IMR-90 (cell line): ENCODE measurements around the gene SBNO1. TPM values are rescaled to one million over a fixed set of nuclear protein-coding genes. Genes with fewer than 3 reads are reported as not detected.

ENCODE experiments used
- ATAC-seq: fragments of 200-7000 bp; cut with Tn5 transposase; 2 replicates; pipeline ENCODE4 v1.9.1; 2020; ENCODE audit warnings: low read depth, mild to moderate bottlenecking, moderate library complexity
- Bru-seq: library from RNA; stranded (reverse); fragments of 400-500 nt; gene quantifications from one replicate; lab custom pipeline; 2021; lab: Mats Ljungman, UMichigan
- BruChase-seq, 2 experiments: library from RNA; stranded (reverse); fragments of 400-500 nt; gene quantifications; one replicate each; lab custom pipeline; 2021; lab: Mats Ljungman, UMichigan
- BruUV-seq: library from RNA; stranded (reverse); fragments of 400-500 nt; replicated peaks from 2 replicates; lab custom pipeline; 2021; lab: Mats Ljungman, UMichigan
- CTCF ChIA-PET: fragments of 300-600 bp; formaldehyde crosslinking; extraction: SDS; loops from one replicate; lab custom pipeline; 2021; ENCODE audit warnings: antibody characterized with exemption; lab: Yijun Ruan, JAX
- POLR2A ChIA-PET: fragments of 300-600 bp; sonication (Branson Sonifier 250); formaldehyde crosslinking; loops from one replicate; lab custom pipeline; 2022; ENCODE audit warnings: antibody characterized with exemption; ENCODE audit not compliant: unreplicated experiment; lab: Charles Lee
- DNase-seq: peaks from one replicate; pipeline ENCODE4 v3.0.0; 2013
- H2AFZ ChIP-seq: replicated peaks from 2 replicates; pipeline ENCODE3; 2013; ENCODE audit warnings: low read length, mild to moderate bottlenecking; ENCODE audit not compliant: poor library complexity
- H2AK5ac ChIP-seq: 2 replicates; pipeline ENCODE4 v1.6.1; 2013; ENCODE audit warnings: low read depth, low read length, inconsistent platforms
- H2AK9ac ChIP-seq: replicated peaks from 2 replicates; pipeline ENCODE3; 2013; ENCODE audit warnings: mild to moderate bottlenecking, low read depth, low read length, moderate library complexity; ENCODE audit not compliant: poor library complexity
- H2BK120ac ChIP-seq: 2 replicates; pipeline ENCODE4 v1.6.1; 2013; ENCODE audit warnings: low read depth, low read length, inconsistent platforms
- H2BK15ac ChIP-seq: 3 replicates; pipeline ENCODE4 v1.6.1; 2013; ENCODE audit warnings: low read depth, low read length, inconsistent platforms
- H2BK20ac ChIP-seq: 2 replicates; pipeline ENCODE4 v1.6.1; 2013; ENCODE audit warnings: low read depth, mild to moderate bottlenecking, inconsistent platforms, low read length, moderate library complexity
- H2BK5ac ChIP-seq: 2 replicates; pipeline ENCODE4 v1.6.1; 2013; ENCODE audit warnings: mild to moderate bottlenecking, low read depth, low read length, inconsistent platforms; ENCODE audit not compliant: poor library complexity, severe bottlenecking
- H3K14ac ChIP-seq: replicated peaks from 2 replicates; pipeline ENCODE4 v1.6.1; 2013; ENCODE audit warnings: low read depth, low read length, inconsistent platforms
- H3K18ac ChIP-seq: 2 replicates; pipeline ENCODE4 v1.6.1; 2013; ENCODE audit warnings: low read depth, low read length, control low read depth
- H3K23ac ChIP-seq: 2 replicates; pipeline ENCODE4 v1.6.1; 2013; ENCODE audit warnings: low read depth, low read length, inconsistent platforms
- H3K27ac ChIP-seq: 2 replicates; pipeline ENCODE4 v1.5.1; 2013; ENCODE audit warnings: mild to moderate bottlenecking, control low read depth, low read length; ENCODE audit not compliant: insufficient read depth
- H3K27me3 ChIP-seq: 2 replicates; pipeline ENCODE4 v1.6.1; 2013; ENCODE audit warnings: low read length; ENCODE audit not compliant: control insufficient read depth, insufficient read depth
- H3K36me3 ChIP-seq: 2 replicates; pipeline ENCODE4 v1.6.1; 2013; ENCODE audit warnings: low read length, mixed read lengths; ENCODE audit not compliant: control insufficient read depth, insufficient read depth
- H3K4ac ChIP-seq: 2 replicates; pipeline ENCODE4 v1.6.1; 2013; ENCODE audit warnings: low read depth, low read length, inconsistent platforms
- H3K4me1 ChIP-seq: 2 replicates; pipeline ENCODE4 v1.6.1; 2013; ENCODE audit warnings: low read length, mixed read lengths; ENCODE audit not compliant: control insufficient read depth, insufficient read depth
- H3K4me2 ChIP-seq: 2 replicates; pipeline ENCODE4 v1.6.1; 2013; ENCODE audit warnings: low read depth, mild to moderate bottlenecking, control low read depth, low read length, moderate library complexity
- H3K4me3 ChIP-seq: 2 replicates; pipeline ENCODE4 v1.5.1; 2013; ENCODE audit warnings: low read depth, mild to moderate bottlenecking, control low read depth, low read length, moderate library complexity; ENCODE audit not compliant: insufficient read depth
- H3K56ac ChIP-seq: 2 replicates; pipeline ENCODE4 v1.6.1; 2013; ENCODE audit warnings: low read length, inconsistent platforms; ENCODE audit not compliant: insufficient read depth; ENCODE audit errors: extremely low read depth
- H3K79me1 ChIP-seq, 2 experiments: 2 replicates each; pipeline ENCODE4 v1.6.1; 2013; ENCODE audit warnings: low read length in 2 of 2, inconsistent platforms in 1 of 2, low read depth in 1 of 2
- H3K9ac ChIP-seq: 2 replicates; pipeline ENCODE4 v1.6.1; 2013; ENCODE audit warnings: low read depth, low read length, control low read depth
- H3K9me1 ChIP-seq: 2 replicates; pipeline ENCODE4 v1.6.1; 2013; ENCODE audit warnings: low read length, inconsistent platforms; ENCODE audit not compliant: insufficient read depth
- H3K9me3 ChIP-seq: 2 replicates; pipeline ENCODE4 v1.6.1; 2013; ENCODE audit warnings: low read length; ENCODE audit not compliant: control insufficient read depth, insufficient read depth
- H4K20me1 ChIP-seq: 2 replicates; pipeline ENCODE4 v1.6.1; 2013; ENCODE audit warnings: low read length, inconsistent platforms; ENCODE audit not compliant: insufficient read depth
- H4K5ac ChIP-seq: 2 replicates; pipeline ENCODE4 v1.6.1; 2013; ENCODE audit warnings: mild to moderate bottlenecking, low read depth, low read length, control low read depth
- H4K8ac ChIP-seq, 2 experiments: 2 replicates each; pipeline ENCODE4 v1.6.1; 2013; ENCODE audit warnings: low read depth in 2 of 2, low read length in 2 of 2, control low read depth in 1 of 2, inconsistent platforms in 1 of 2
- H4K91ac ChIP-seq: 2 replicates; pipeline ENCODE4 v1.6.1; 2013; ENCODE audit warnings: low read depth, low read length, inconsistent platforms; ENCODE audit not compliant: insufficient read depth
- BHLHE40 ChIP-seq: fragments of 150-350 bp; IDR thresholded peaks from 2 replicates; pipeline ENCODE4 v1.6.1; 2016; ENCODE audit warnings: mild to moderate bottlenecking, low read depth, low read length
- CEBPB ChIP-seq: IDR thresholded peaks from 2 replicates; pipeline ENCODE4 v1.6.1; 2012; ENCODE audit warnings: low read depth, low read length, improper control_type of control experiment
- CHD1 ChIP-seq: IDR thresholded peaks from 2 replicates; pipeline ENCODE4 v1.6.1; 2012; ENCODE audit warnings: low read depth, low read length, improper control_type of control experiment
- MAFK ChIP-seq: IDR thresholded peaks from 2 replicates; pipeline ENCODE4 v1.6.1; 2012; ENCODE audit warnings: low read depth, low read length, improper control_type of control experiment
- MAZ ChIP-seq: IDR thresholded peaks from 2 replicates; pipeline ENCODE4 v1.6.1; 2012; ENCODE audit warnings: low read depth, mild to moderate bottlenecking, low read length, improper control_type of control experiment, moderate library complexity, borderline replicate concordance
- NFE2L2 ChIP-seq: fragments of 150-350 bp; IDR thresholded peaks from 2 replicates; pipeline ENCODE4 v1.6.1; 2016; ENCODE audit warnings: low read depth, mild to moderate bottlenecking, low read length
- POLR2A ChIP-seq: IDR thresholded peaks from 2 replicates; pipeline ENCODE4 v1.6.1; 2012; ENCODE audit warnings: mild to moderate bottlenecking, low read depth, low read length
- RAD21 ChIP-seq: IDR thresholded peaks from 2 replicates; pipeline ENCODE4 v1.6.1; 2012; ENCODE audit warnings: low read length, improper control_type of control experiment
- RCOR1 ChIP-seq: IDR thresholded peaks from 2 replicates; pipeline ENCODE4 v1.6.1; 2012; ENCODE audit warnings: mild to moderate bottlenecking, low read length, improper control_type of control experiment; ENCODE audit not compliant: insufficient replicate concordance
- RFX5 ChIP-seq: IDR thresholded peaks from 2 replicates; pipeline ENCODE4 v1.8.0; 2012; ENCODE audit warnings: low read depth, mild to moderate bottlenecking, low read length, moderate library complexity
- WGBS, 2 experiments: methylation state at CpG; one replicate each; pipeline versions ENCODE4 v1.1.5 to v1.1.7; 2013; ENCODE audit warnings: missing lambda C conversion rate in 2 of 2; ENCODE audit not compliant: insufficient read length in 1 of 2; ENCODE audit errors: extremely low coverage in 2 of 2; 5-methylcytosine and 5-hydroxymethylcytosine counted together
- dilution Hi-C: fragments of 300-500 bp; cut with HindIII; formaldehyde crosslinking; loops from one replicate; pipeline ENCODE4 v1.14.3; 2018; ENCODE audit warnings: low sequenced_read_pairs; ENCODE audit not compliant: unreplicated experiment
- in situ Hi-C: fragments of 300-500 bp; cut with MboI; formaldehyde crosslinking; loops from 3 replicates; pipeline ENCODE4 v1.14.3; 2019; ENCODE audit warnings: low sequenced_read_pairs, inconsistent platforms, mixed read lengths
- intact Hi-C: fragments of 100-400 bp; cut with micrococcal nuclease; formaldehyde crosslinking; loops from 2 replicates; pipeline ENCODE4 v1.10.0; 2022
- long read RNA-seq: library from polyadenylated mRNA; unstranded; transcript quantifications from one replicate; pipeline ENCODE4 v2.0.0, GENCODE V29; 2021; ENCODE audit not compliant: unreplicated experiment
- polyA plus RNA-seq, 3 experiments: library from polyadenylated mRNA; depleted of rRNA; stranded (reverse); fragments of >200 nt; gene quantifications; 2 replicates each; pipeline ENCODE4 v1.2.3, GENCODE V29; 2012; ENCODE audit warnings: low replicate concordance in 1 of 3
- total RNA-seq: library from RNA; depleted of rRNA; stranded (reverse); fragments of >200 nt; gene quantifications from 2 replicates; pipeline ENCODE4 v1.2.3, GENCODE V29; 2012; rRNA removed
- TF ChIP-seq, protein P1 (sequence below): fragments of 150-350 bp; IDR thresholded peaks from 2 replicates; pipeline ENCODE4 v1.6.1; 2016; ENCODE audit warnings: low read depth, mild to moderate bottlenecking, low read length, moderate library complexity, borderline replicate concordance
- TF ChIP-seq, protein P2 (sequence below): fragments of 150-350 bp; IDR thresholded peaks from 2 replicates; pipeline ENCODE4 v1.6.1; 2017; ENCODE audit warnings: mild to moderate bottlenecking, antibody characterized with exemption, low read length, low read depth

The SBNO1 gene
- total RNA-seq (24.9 and 43.0 TPM in 2 replicates), polyA plus RNA-seq (2012; rRNA removed) (4.1 and 5.3 TPM in 2 replicates), Bru-seq, nascent RNA (percentile 82 among the genes with signal in this experiment), BruChase-seq, experiment 1, labeled RNA remaining after a 6-hour chase (percentile 90 among the genes with signal in this experiment), BruChase-seq, experiment 2, labeled RNA remaining after a 2-hour chase (percentile 91 among the genes with signal in this experiment)
- 1.5 TPM in 2 replicates for polyA plus RNA-seq (2012; cell fraction: cytosol; rRNA removed)
- 2.1 and 6.2 TPM in 2 replicates for polyA plus RNA-seq (2012; cell fraction: nucleus; rRNA removed; ENCODE audit: low replicate concordance)
- long read RNA-seq, full-length matches to known transcripts = 1 of 84 reads
- long read RNA-seq, partial matches to known transcripts = 64 of 84 reads
- long read RNA-seq, other reads (novel, unspliced or antisense) = 19 of 84 reads

DNA sequence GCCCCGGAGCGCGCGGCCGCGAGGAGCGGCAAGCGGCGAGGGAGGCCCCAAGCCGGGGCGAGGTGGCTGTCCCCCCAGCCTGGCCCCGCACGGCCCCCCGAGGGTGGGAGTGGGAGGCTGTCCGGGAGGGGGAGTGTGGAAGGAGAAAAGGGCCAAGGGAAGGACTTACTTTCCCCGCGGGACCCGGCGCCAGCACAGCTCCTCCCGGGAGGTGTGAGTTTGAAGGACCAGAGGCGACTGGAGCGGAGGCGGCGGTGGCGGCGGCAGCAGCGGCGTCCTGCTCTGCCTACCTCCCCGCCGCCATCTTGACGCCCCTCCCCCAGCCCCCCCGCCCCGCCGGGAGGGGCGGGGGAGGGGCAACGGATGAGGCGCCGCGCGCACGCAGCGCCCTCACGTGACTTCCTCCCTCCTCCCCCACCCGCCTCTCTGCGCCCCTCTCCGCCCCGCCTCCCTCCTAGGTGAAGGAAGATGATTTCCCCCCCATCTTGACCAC lies at the start of gene SBNO1:
Gene SBNO1, minus strand, starts transcription at position 316 of the 493 bp plus-strand sequence. CDS start 14,406 bp downstream, outside the sequence.
- dilution Hi-C loops = no loop called here
- Histone ChIP-seq H2BK15ac (peak within 1 kb of the TSS; percentile 96; the same call in 1 of the 3 replicates), H3K9ac (peak within 1 kb of the TSS; percentile 97), H2BK5ac (peak within 1 kb of the TSS; percentile 99), H3K4me1 (no peaks in the 10 kb centered on the region), H4K20me1 (peaks cover 36% of the 10 kb centered on the region), H4K5ac (peak within 1 kb of the TSS; percentile 96), H3K4ac (peak within 1 kb of the TSS; percentile 100), H3K9me3 (no peaks in the 10 kb centered on the region), H3K36me3 (no peaks in the 10 kb centered on the region), H4K8ac (peak within 1 kb of the TSS; percentile 49 to 99), H3K9me1 (0 out of 2 replicates have a peak, but pooled peaks cover 3% of the 10 kb centered on the region), H3K27me3 (no peaks in the 10 kb centered on the region), H3K79me1 (peaks cover 0 to 19% of the 10 kb centered on the region in 2 experiments; a peak in 2 of 4 replicates), H2AK5ac (peak within 1 kb of the TSS; percentile 54), H3K18ac (peak within 1 kb of the TSS; percentile 98), H3K14ac (peak within 1 kb of the TSS; percentile 99), H2AFZ (peak within 1 kb of the TSS; percentile 98), H3K56ac (peak within 1 kb of the TSS; percentile 95), H2BK20ac (peak within 1 kb of the TSS; percentile 76; the same call in 1 of the 2 replicates), H3K4me3 (peak within 1 kb of the TSS; percentile 99), H2AK9ac (peak within 1 kb of the TSS; percentile 98), H3K4me2 (peak within 1 kb of the TSS; percentile 90), H3K23ac (peak within 1 kb of the TSS; percentile 97), H4K91ac (peak within 1 kb of the TSS; percentile 99), H2BK120ac (peak within 1 kb of the TSS; percentile 100), H3K27ac (peak within 1 kb of the TSS; percentile 100)
- BruUV-seq = no TSS peak
- POLR2A ChIA-PET = interaction anchor here (1.0 kb wide), 1 partner anchor 19 kb away, joined by 4 read pairs; the partner anchor contains the start of gene KMT5A
- peak; percentile 85 for ATAC-seq
- CTCF ChIA-PET = interaction anchor here (0.9 to 1.5 kb wide), 3 partner anchors 8 to 19 kb away, joined by 3 to 5 read pairs (median 4); partner anchors contain the start of gene KMT5A
- 0% methylated on average over 1 of the region's 47 CpGs; no CpG with 5 or more reads in 1 of the 2 experiments for WGBS, 2 experiments
- in situ Hi-C loops = no loop called here
- peak; percentile 85 for DNase-seq
- intact Hi-C loops = loop anchor here (1.0 to 2.0 kb wide), 2 partner anchors 19 to 218 kb away; no protein-coding TSS in a partner anchor
- TF ChIP-seq RAD21 = no peak
- TF ChIP-seq, protein P1, sequence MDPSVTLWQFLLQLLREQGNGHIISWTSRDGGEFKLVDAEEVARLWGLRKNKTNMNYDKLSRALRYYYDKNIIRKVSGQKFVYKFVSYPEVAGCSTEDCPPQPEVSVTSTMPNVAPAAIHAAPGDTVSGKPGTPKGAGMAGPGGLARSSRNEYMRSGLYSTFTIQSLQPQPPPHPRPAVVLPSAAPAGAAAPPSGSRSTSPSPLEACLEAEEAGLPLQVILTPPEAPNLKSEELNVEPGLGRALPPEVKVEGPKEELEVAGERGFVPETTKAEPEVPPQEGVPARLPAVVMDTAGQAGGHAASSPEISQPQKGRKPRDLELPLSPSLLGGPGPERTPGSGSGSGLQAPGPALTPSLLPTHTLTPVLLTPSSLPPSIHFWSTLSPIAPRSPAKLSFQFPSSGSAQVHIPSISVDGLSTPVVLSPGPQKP = no peak
- TF ChIP-seq POLR2A = peak; percentile 81
- peak; percentile 95 for TF ChIP-seq MAZ
- TF ChIP-seq RFX5 = no peak
- TF ChIP-seq MAFK = no peak
- TF ChIP-seq NFE2L2 = no peak
- peak; percentile 66 for TF ChIP-seq BHLHE40
- no peak for TF ChIP-seq RCOR1
- TF ChIP-seq CHD1 = no peak
- no peak for TF ChIP-seq CEBPB
- TF ChIP-seq, protein P2, sequence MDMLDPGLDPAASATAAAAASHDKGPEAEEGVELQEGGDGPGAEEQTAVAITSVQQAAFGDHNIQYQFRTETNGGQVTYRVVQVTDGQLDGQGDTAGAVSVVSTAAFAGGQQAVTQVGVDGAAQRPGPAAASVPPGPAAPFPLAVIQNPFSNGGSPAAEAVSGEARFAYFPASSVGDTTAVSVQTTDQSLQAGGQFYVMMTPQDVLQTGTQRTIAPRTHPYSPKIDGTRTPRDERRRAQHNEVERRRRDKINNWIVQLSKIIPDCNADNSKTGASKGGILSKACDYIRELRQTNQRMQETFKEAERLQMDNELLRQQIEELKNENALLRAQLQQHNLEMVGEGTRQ = peak; percentile 85
